LoVo (cell line): ENCODE results near the gene SGSM2.

Experiments
- DNase-seq: peaks from one replicate; pipeline ENCODE4 v3.0.0-alpha.2; 2016; ENCODE audit warnings: low spot score

SGSM2 gene

GRCh38 chr17:2421315-2422147 lies 84.2 kb downstream of the SGSM2 start:
- DNase-seq = no peak

DNA sequence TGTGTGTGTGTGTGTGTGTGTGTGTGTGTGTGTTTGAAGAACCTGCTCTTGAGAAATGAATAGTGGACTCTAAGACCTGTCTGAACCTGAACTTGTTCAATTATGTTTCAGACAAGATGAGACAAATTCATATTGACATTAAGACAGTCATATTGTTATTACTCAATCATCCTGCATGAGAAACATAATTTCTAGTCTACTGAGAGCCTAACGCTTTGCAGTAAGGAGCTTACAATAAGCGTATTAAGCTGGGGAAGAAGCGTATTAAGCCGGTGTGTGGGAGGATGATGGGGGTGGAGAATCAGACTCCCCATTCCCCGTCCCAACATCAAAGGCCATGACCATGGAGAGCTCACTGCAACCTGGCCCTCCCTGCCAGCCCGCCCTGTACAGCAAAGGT lies 86.0 kb downstream of the SGSM2 start:
- no peak for DNase-seq

DNA sequence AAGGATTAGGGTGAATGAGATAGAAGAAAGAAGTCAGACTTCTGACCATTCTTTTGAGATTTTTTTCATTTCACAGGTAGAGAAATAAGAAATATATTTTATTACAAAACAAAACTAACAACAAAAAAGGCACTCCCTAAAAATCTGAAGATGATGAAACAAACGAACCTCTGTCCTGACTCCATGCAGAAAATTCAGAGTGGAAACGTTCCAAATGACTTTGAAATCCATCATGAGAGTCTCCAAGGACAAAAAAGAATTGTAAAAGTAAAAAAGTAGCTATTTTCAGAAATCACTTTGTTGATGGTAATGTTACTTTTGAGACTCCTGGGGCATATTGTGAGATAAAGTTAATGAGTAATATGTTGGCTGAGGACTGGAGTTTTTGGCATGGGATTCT lies 89.9 kb downstream of the SGSM2 start:
- no peak for DNase-seq

GRCh38 chr17:2427910-2428309 lies 90.6 kb downstream of the SGSM2 start:
- no peak for DNase-seq
